IMR-90 (cell line): ENCODE results near the gene CCL4. TPM values are rescaled to one million over a fixed set of nuclear protein-coding genes. Genes with fewer than 3 reads are reported as not detected.
"Not testable (repeated sequence)": the region's sequence is repeated elsewhere in the genome, so short reads cannot be mapped to it uniquely, and the experiment has no call there.

Source experiments
- ATAC-seq: fragments of 200-7000 bp; cut with Tn5 transposase; 2 replicates; pipeline ENCODE4 v1.9.1; 2020; ENCODE audit warnings: low read depth, mild to moderate bottlenecking, moderate library complexity
- Bru-seq: library from RNA; stranded (reverse); fragments of 400-500 nt; gene quantifications from one replicate; lab custom pipeline; 2021; lab: Mats Ljungman, UMichigan
- BruChase-seq, 2 experiments: library from RNA; stranded (reverse); fragments of 400-500 nt; gene quantifications; one replicate each; lab custom pipeline; 2021; lab: Mats Ljungman, UMichigan
- BruUV-seq: library from RNA; stranded (reverse); fragments of 400-500 nt; replicated peaks from 2 replicates; lab custom pipeline; 2021; lab: Mats Ljungman, UMichigan
- CTCF ChIA-PET: fragments of 300-600 bp; formaldehyde crosslinking; extraction: SDS; loops from one replicate; lab custom pipeline; 2021; ENCODE audit warnings: antibody characterized with exemption; lab: Yijun Ruan, JAX
- POLR2A ChIA-PET: fragments of 300-600 bp; sonication (Branson Sonifier 250); formaldehyde crosslinking; loops from one replicate; lab custom pipeline; 2022; ENCODE audit warnings: antibody characterized with exemption; ENCODE audit not compliant: unreplicated experiment; lab: Charles Lee
- DNase-seq: peaks from one replicate; pipeline ENCODE4 v3.0.0; 2013
- H2AFZ ChIP-seq: replicated peaks from 2 replicates; pipeline ENCODE3; 2013; ENCODE audit warnings: low read length, mild to moderate bottlenecking; ENCODE audit not compliant: poor library complexity
- H2AK5ac ChIP-seq: 2 replicates; pipeline ENCODE4 v1.6.1; 2013; ENCODE audit warnings: low read depth, low read length, inconsistent platforms
- H2AK9ac ChIP-seq: replicated peaks from 2 replicates; pipeline ENCODE3; 2013; ENCODE audit warnings: mild to moderate bottlenecking, low read depth, low read length, moderate library complexity; ENCODE audit not compliant: poor library complexity
- H2BK120ac ChIP-seq: 2 replicates; pipeline ENCODE4 v1.6.1; 2013; ENCODE audit warnings: low read depth, low read length, inconsistent platforms
- H2BK15ac ChIP-seq: 3 replicates; pipeline ENCODE4 v1.6.1; 2013; ENCODE audit warnings: low read depth, low read length, inconsistent platforms
- H2BK20ac ChIP-seq: 2 replicates; pipeline ENCODE4 v1.6.1; 2013; ENCODE audit warnings: low read depth, mild to moderate bottlenecking, inconsistent platforms, low read length, moderate library complexity
- H2BK5ac ChIP-seq: 2 replicates; pipeline ENCODE4 v1.6.1; 2013; ENCODE audit warnings: mild to moderate bottlenecking, low read depth, low read length, inconsistent platforms; ENCODE audit not compliant: poor library complexity, severe bottlenecking
- H3K14ac ChIP-seq: replicated peaks from 2 replicates; pipeline ENCODE4 v1.6.1; 2013; ENCODE audit warnings: low read depth, low read length, inconsistent platforms
- H3K18ac ChIP-seq: 2 replicates; pipeline ENCODE4 v1.6.1; 2013; ENCODE audit warnings: low read depth, low read length, control low read depth
- H3K23ac ChIP-seq: 2 replicates; pipeline ENCODE4 v1.6.1; 2013; ENCODE audit warnings: low read depth, low read length, inconsistent platforms
- H3K27ac ChIP-seq: 2 replicates; pipeline ENCODE4 v1.5.1; 2013; ENCODE audit warnings: mild to moderate bottlenecking, control low read depth, low read length; ENCODE audit not compliant: insufficient read depth
- H3K27me3 ChIP-seq: 2 replicates; pipeline ENCODE4 v1.6.1; 2013; ENCODE audit warnings: low read length; ENCODE audit not compliant: control insufficient read depth, insufficient read depth
- H3K36me3 ChIP-seq: 2 replicates; pipeline ENCODE4 v1.6.1; 2013; ENCODE audit warnings: low read length, mixed read lengths; ENCODE audit not compliant: control insufficient read depth, insufficient read depth
- H3K4ac ChIP-seq: 2 replicates; pipeline ENCODE4 v1.6.1; 2013; ENCODE audit warnings: low read depth, low read length, inconsistent platforms
- H3K4me1 ChIP-seq: 2 replicates; pipeline ENCODE4 v1.6.1; 2013; ENCODE audit warnings: low read length, mixed read lengths; ENCODE audit not compliant: control insufficient read depth, insufficient read depth
- H3K4me2 ChIP-seq: 2 replicates; pipeline ENCODE4 v1.6.1; 2013; ENCODE audit warnings: low read depth, mild to moderate bottlenecking, control low read depth, low read length, moderate library complexity
- H3K4me3 ChIP-seq: 2 replicates; pipeline ENCODE4 v1.5.1; 2013; ENCODE audit warnings: low read depth, mild to moderate bottlenecking, control low read depth, low read length, moderate library complexity; ENCODE audit not compliant: insufficient read depth
- H3K56ac ChIP-seq: 2 replicates; pipeline ENCODE4 v1.6.1; 2013; ENCODE audit warnings: low read length, inconsistent platforms; ENCODE audit not compliant: insufficient read depth; ENCODE audit errors: extremely low read depth
- H3K79me1 ChIP-seq, 2 experiments: 2 replicates each; pipeline ENCODE4 v1.6.1; 2013; ENCODE audit warnings: low read length in 2 of 2, inconsistent platforms in 1 of 2, low read depth in 1 of 2
- H3K9ac ChIP-seq: 2 replicates; pipeline ENCODE4 v1.6.1; 2013; ENCODE audit warnings: low read depth, low read length, control low read depth
- H3K9me1 ChIP-seq: 2 replicates; pipeline ENCODE4 v1.6.1; 2013; ENCODE audit warnings: low read length, inconsistent platforms; ENCODE audit not compliant: insufficient read depth
- H3K9me3 ChIP-seq: 2 replicates; pipeline ENCODE4 v1.6.1; 2013; ENCODE audit warnings: low read length; ENCODE audit not compliant: control insufficient read depth, insufficient read depth
- H4K20me1 ChIP-seq: 2 replicates; pipeline ENCODE4 v1.6.1; 2013; ENCODE audit warnings: low read length, inconsistent platforms; ENCODE audit not compliant: insufficient read depth
- H4K5ac ChIP-seq: 2 replicates; pipeline ENCODE4 v1.6.1; 2013; ENCODE audit warnings: mild to moderate bottlenecking, low read depth, low read length, control low read depth
- H4K8ac ChIP-seq, 2 experiments: 2 replicates each; pipeline ENCODE4 v1.6.1; 2013; ENCODE audit warnings: low read depth in 2 of 2, low read length in 2 of 2, control low read depth in 1 of 2, inconsistent platforms in 1 of 2
- H4K91ac ChIP-seq: 2 replicates; pipeline ENCODE4 v1.6.1; 2013; ENCODE audit warnings: low read depth, low read length, inconsistent platforms; ENCODE audit not compliant: insufficient read depth
- WGBS, 2 experiments: methylation state at CpG; one replicate each; pipeline versions ENCODE4 v1.1.5 to v1.1.7; 2013; ENCODE audit warnings: missing lambda C conversion rate in 2 of 2; ENCODE audit not compliant: insufficient read length in 1 of 2; ENCODE audit errors: extremely low coverage in 2 of 2; 5-methylcytosine and 5-hydroxymethylcytosine counted together
- dilution Hi-C: fragments of 300-500 bp; cut with HindIII; formaldehyde crosslinking; loops from one replicate; pipeline ENCODE4 v1.14.3; 2018; ENCODE audit warnings: low sequenced_read_pairs; ENCODE audit not compliant: unreplicated experiment
- in situ Hi-C: fragments of 300-500 bp; cut with MboI; formaldehyde crosslinking; loops from 3 replicates; pipeline ENCODE4 v1.14.3; 2019; ENCODE audit warnings: low sequenced_read_pairs, inconsistent platforms, mixed read lengths
- intact Hi-C: fragments of 100-400 bp; cut with micrococcal nuclease; formaldehyde crosslinking; loops from 2 replicates; pipeline ENCODE4 v1.10.0; 2022
- long read RNA-seq: library from polyadenylated mRNA; unstranded; transcript quantifications from one replicate; pipeline ENCODE4 v2.0.0, GENCODE V29; 2021; ENCODE audit not compliant: unreplicated experiment
- polyA plus RNA-seq, 3 experiments: library from polyadenylated mRNA; depleted of rRNA; stranded (reverse); fragments of >200 nt; gene quantifications; 2 replicates each; pipeline ENCODE4 v1.2.3, GENCODE V29; 2012; ENCODE audit warnings: low replicate concordance in 1 of 3
- total RNA-seq: library from RNA; depleted of rRNA; stranded (reverse); fragments of >200 nt; gene quantifications from 2 replicates; pipeline ENCODE4 v1.2.3, GENCODE V29; 2012; rRNA removed

CCL4 gene
- not detected in 2 replicates for total RNA-seq
- not detected in 2 replicates for polyA plus RNA-seq (2012; rRNA removed)
- not detected in 2 replicates for polyA plus RNA-seq (2012; cell fraction: cytosol; rRNA removed)
- not detected in 2 replicates for polyA plus RNA-seq (2012; cell fraction: nucleus; rRNA removed; ENCODE audit: low replicate concordance)
- not detected for Bru-seq, nascent RNA
- not detected for BruChase-seq, experiment 1, labeled RNA remaining after a 6-hour chase
- BruChase-seq, experiment 2, labeled RNA remaining after a 2-hour chase: not detected
- long read RNA-seq: 0 reads

DNA sequence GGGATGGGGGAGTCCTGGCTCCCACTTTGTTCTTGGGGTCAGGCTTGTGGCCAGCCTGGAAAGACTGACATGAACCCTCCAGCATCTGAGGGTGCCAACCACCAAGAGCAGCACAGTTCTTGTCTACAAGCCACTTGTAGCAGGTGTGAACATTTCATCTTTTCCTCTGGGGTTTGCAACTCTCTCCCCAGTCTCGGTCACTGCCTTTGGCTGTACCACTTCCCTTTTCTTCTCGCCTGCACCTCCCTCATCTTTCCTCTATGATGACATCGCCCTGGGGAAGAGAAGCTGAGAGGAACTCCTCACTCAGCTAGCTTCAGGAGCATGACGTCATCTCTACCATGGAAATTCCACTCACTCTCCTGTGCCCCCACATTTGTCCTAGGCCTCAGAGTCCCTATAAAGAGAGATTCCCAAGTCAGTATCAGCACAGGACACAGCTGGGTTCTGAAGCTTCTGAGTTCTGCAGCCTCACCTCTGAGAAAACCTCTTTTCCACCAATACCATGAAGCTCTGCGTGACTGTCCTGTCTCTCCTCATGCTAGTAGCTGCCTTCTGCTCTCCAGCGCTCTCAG lies at the start of gene CCL4:
Gene CCL4, plus strand, starts transcription at position 427 of the 575 bp plus-strand sequence. Its CDS starts 79 bp downstream, at position 506.
- ATAC-seq, H2AK9ac ChIP-seq, DNase-seq, H4K8ac ChIP-seq, H3K14ac ChIP-seq, H2BK15ac ChIP-seq, H3K9me3 ChIP-seq, dilution Hi-C loops, H3K4me2 ChIP-seq, H3K9me1 ChIP-seq, H2AK5ac ChIP-seq, BruUV-seq, H4K5ac ChIP-seq, H3K23ac ChIP-seq, H2BK120ac ChIP-seq, intact Hi-C loops, H3K27me3 ChIP-seq, POLR2A ChIA-PET, CTCF ChIA-PET, H3K4ac ChIP-seq, H3K56ac ChIP-seq, H3K36me3 ChIP-seq, H4K91ac ChIP-seq, H3K27ac ChIP-seq, H3K79me1 ChIP-seq, H3K9ac ChIP-seq, H2BK20ac ChIP-seq, H3K4me3 ChIP-seq, H2BK5ac ChIP-seq, H3K4me1 ChIP-seq, H4K20me1 ChIP-seq, H3K18ac ChIP-seq, H2AFZ ChIP-seq, in situ Hi-C loops: not testable (repeated sequence)
- WGBS, 2 experiments: 40% methylated on average over 1 of the region's 6 CpGs; no CpG with 5 or more reads in 1 of the 2 experiments
